Neutrophil (primary cell): ENCODE data around the gene NOTCH1.

ENCODE experiments used
- H3K27ac ChIP-seq: fragments of 200-600 bp; sonication (generic); 2 replicates; pipeline ENCODE4 v1.5.1; 2016; ENCODE audit warnings: mild to moderate bottlenecking, moderate library complexity
- H3K27me3 ChIP-seq: fragments of 200-600 bp; sonication (generic); 2 replicates; pipeline ENCODE4 v1.6.0; 2016; ENCODE audit warnings: mild to moderate bottlenecking
- H3K36me3 ChIP-seq: fragments of 200-600 bp; sonication (generic); 2 replicates; pipeline ENCODE4 v1.5.1; 2017
- H3K4me1 ChIP-seq, 2 experiments: fragments of 200-600 bp in 1 of 2; sonication (generic) in 1 of 2; 1 replicate in 1 of 2; 2 replicates in 1 of 2; pipeline versions ENCODE4 v1.5.1 to v1.6.1; 2013 to 2016; ENCODE audit warnings: low read depth in 1 of 2, low read length in 1 of 2, mild to moderate bottlenecking in 1 of 2, moderate library complexity in 1 of 2; ENCODE audit not compliant: control insufficient read depth in 1 of 2, insufficient read depth in 1 of 2
- H3K4me3 ChIP-seq, 2 experiments: fragments of 200-600 bp in 1 of 2; sonication (generic) in 1 of 2; 1 replicate in 1 of 2; 2 replicates in 1 of 2; pipeline ENCODE4 v1.5.1; 2013 to 2016; ENCODE audit warnings: low read depth in 1 of 2, low read length in 1 of 2, mild to moderate bottlenecking in 1 of 2, moderate library complexity in 1 of 2
- H3K9me3 ChIP-seq: fragments of 200-600 bp; sonication (generic); 2 replicates; pipeline ENCODE4 v1.5.1; 2016
- TF ChIP-seq, protein P1 (sequence below): fragments of 200-600 bp; sonication (generic); IDR thresholded peaks from 2 replicates; pipeline ENCODE4 v1.5.1; 2016; ENCODE audit warnings: antibody characterized with exemption

NOTCH1 gene

DNA sequence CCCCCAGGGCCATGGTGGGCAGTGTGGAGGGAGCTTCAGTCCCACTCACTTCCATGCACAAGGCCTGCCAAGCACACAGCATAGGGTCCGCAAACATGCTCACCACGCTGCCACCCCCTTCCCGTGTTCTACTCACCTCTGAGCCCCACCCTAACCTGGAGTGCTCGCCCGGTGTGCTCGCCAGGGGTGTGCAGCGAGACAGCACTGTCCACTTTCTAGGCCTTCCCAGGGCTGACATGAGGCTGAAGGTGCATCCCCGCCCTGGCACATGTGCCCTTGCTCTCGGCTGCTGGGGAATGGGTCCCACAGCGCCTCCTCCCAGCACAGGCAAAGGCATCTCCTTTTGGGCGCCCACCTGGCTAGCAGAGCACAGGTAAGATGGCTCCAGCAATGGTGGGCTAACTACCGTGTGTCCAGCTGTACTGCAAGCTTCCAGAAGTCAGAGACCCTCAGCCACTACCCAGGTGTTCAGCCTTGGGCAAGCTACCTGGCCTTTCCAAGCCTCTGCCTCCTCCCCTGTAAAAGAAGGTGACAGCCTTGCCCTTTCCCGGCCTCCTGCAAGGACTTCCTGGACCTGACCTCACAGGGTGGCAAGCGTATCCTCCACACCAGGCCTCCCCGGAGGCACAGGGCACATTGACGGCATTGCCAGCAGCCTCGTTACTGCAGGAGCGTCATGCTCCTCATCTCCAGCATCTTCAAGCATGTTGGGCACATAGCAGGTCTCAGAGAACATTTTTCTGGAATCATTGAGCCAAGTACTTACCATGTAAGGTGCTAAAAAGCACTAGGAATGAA lies 58.8 kb downstream of the NOTCH1 start:
- H3K27ac ChIP-seq = no peak overlapping the region
- H3K9me3 ChIP-seq = no peaks in the 10 kb centered on the region
- peaks cover 21 to 34% of the 10 kb centered on the region in 2 experiments for H3K4me1 ChIP-seq
- peaks cover 25% of the 10 kb centered on the region for H3K27me3 ChIP-seq
- TF ChIP-seq, protein P1, sequence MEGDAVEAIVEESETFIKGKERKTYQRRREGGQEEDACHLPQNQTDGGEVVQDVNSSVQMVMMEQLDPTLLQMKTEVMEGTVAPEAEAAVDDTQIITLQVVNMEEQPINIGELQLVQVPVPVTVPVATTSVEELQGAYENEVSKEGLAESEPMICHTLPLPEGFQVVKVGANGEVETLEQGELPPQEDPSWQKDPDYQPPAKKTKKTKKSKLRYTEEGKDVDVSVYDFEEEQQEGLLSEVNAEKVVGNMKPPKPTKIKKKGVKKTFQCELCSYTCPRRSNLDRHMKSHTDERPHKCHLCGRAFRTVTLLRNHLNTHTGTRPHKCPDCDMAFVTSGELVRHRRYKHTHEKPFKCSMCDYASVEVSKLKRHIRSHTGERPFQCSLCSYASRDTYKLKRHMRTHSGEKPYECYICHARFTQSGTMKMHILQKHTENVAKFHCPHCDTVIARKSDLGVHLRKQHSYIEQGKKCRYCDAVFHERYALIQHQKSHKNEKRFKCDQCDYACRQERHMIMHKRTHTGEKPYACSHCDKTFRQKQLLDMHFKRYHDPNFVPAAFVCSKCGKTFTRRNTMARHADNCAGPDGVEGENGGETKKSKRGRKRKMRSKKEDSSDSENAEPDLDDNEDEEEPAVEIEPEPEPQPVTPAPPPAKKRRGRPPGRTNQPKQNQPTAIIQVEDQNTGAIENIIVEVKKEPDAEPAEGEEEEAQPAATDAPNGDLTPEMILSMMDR = no peak
- peaks cover 5% of the 10 kb centered on the region for H3K36me3 ChIP-seq
- no peak overlapping the region for H3K4me3 ChIP-seq

DNA sequence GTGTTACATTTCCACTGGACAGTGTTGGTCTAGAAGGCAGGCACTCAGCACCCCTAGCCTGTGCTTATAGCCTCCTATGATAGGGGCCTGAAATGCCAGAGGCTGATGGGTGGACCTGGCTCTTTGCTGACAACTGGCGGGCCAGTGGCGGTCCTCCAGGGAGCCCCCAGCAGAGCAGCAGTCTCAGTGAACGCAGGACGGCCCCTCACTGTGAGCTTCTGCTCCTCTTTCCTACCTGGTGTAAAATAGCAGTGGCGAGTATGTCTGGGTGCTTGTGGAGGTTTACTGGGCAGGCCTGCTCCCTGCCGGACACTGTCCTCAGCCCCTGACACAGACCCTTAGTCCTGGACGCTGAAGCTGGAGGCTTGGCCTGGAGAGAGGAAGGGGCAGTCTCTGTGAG lies 59.7 kb downstream of the NOTCH1 start:
- TF ChIP-seq, protein P1 = no peak
- Histone ChIP-seq H3K4me1 (peaks cover 30 to 43% of the 10 kb centered on the region in 2 experiments), H3K27ac (no peak overlapping the region), H3K36me3 (peaks cover 5% of the 10 kb centered on the region), H3K4me3 (no peak overlapping the region), H3K27me3 (peaks cover 25% of the 10 kb centered on the region), H3K9me3 (no peaks in the 10 kb centered on the region)

DNA sequence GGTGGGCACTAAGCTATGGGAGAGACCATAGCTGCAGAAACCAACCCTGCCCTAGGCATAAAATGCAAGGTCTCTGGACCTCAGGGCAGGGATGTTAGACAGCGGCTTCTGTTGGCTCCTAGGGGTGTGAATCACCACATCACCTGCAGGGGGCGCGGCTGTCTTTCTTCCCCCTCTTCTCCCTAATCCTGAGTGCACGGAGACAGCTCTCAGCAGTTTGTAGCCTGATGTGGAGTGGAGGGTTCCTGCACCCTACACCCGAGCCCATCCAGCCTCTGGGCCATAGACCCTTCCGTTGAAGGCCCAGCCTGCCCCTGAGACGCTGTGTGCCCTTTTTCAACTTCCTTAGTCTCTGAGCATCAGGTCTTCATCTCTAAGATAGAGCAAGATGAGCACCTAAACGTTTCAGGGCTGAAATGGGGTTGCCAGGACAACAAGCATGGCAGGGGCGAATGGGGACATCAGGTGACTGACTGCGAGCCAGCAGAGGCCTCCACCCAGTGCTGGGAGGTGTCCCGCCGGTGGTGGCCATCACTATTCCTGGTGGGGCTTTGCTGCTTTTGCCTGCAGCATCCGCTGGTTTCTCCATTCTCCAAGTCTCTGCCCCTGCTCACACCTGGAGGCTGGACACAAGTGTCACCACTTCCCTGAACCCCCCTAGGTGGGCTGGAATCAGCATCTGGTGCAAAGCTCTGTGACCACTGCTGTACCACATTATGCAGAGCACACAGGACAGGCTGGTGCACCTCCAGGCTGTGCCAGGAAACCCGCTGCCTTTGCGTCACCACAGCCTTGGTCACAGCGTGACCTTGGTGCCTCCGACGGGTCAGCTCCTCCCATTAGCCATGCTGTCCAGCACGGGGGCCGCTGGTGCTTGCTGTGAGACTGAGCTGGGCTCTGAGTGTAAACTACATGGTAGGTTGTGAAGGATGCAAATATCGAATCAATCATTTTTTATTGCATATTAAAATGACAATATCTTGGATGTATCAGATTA lies 60.5 kb downstream of the NOTCH1 start:
- Histone ChIP-seq H3K4me3 (peak overlapping the region in 1 of 2 experiments; percentile 81), H3K4me1 (peaks cover 34 to 44% of the 10 kb centered on the region in 2 experiments), H3K27ac (peak overlapping the region; percentile 100), H3K36me3 (peaks cover 5% of the 10 kb centered on the region), H3K27me3 (peaks cover 25% of the 10 kb centered on the region), H3K9me3 (no peaks in the 10 kb centered on the region)
- TF ChIP-seq, protein P1 = peak; percentile 93

DNA sequence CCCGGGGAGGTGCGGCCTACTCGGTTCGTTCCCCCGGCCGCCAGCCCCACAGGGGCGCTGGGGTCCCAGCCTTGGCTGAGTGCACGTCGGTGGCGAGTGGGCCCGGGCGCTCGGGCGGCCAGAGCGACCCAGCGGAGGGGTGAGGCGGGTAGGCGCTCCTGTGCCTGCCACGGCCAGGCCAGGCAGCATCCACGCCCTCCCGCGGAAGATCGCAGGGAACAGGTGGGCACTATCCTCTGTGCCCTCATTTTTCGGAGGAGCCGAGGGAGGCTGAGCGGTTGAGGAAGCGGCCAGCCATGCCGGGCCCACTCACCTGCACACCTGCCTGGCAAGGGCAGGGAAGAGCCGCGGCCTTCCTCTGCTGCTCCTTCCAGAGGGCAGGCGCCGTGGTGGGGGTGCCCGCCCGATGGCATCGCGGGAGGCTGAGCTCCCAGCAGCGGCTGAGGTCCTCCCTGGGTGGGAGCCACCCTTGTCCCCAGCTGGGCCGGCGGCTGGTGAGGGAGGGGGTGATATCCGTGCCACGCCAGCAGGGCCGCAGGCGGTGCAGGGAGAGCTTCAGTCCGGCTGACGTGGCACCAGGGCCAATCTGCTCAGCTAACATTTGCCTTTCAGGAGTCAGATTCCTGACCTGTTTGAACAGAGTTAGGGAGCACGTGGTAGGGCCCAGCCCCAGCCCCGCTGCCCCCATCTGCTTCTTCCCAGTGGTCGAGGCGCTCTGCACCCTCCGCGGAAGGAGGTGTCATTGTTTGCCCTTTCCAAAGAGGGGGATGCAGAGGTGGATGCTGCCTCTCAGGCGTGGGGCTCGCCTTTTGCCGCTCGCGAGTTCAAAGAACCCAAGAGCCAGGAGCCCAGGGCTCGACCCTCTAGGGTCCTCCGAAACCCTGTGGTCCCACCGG lies 61.4 kb downstream of the NOTCH1 start:
- no peaks in the 10 kb centered on the region for H3K9me3 ChIP-seq
- H3K27ac ChIP-seq = peak overlapping the region; percentile 100
- H3K4me3 ChIP-seq = peak overlapping the region; percentile 79 to 81
- H3K4me1 ChIP-seq = peaks cover 34 to 44% of the 10 kb centered on the region in 2 experiments
- peaks cover 20% of the 10 kb centered on the region for H3K27me3 ChIP-seq
- TF ChIP-seq, protein P1 = no peak
- H3K36me3 ChIP-seq = peaks cover 5% of the 10 kb centered on the region
